GM12892 (cell line): ENCODE measurements around the gene DAB2.
"Not testable (repeated sequence)": the region's sequence is repeated elsewhere in the genome, so short reads cannot be mapped to it uniquely, and the experiment has no call there.

Experiments used
- DNase-seq: peaks from one replicate; pipeline ENCODE4 v3.0.0; 2011; ENCODE audit not compliant: insufficient read length
- FAIRE-seq: peaks from 2 replicates; lab custom pipeline; 2011; peaks lifted over from hg19 to GRCh38; lab: Jason Lieb, UNC
- POLR2A ChIP-seq: IDR thresholded peaks from 2 replicates; pipeline ENCODE4 v1.6.1; 2011; ENCODE audit warnings: low read depth, low read length, control low read depth
- POLR2AphosphoS5 ChIP-seq: IDR thresholded peaks from 2 replicates; pipeline ENCODE4 v1.6.1; 2011; ENCODE audit warnings: low read depth, low read length, control low read depth
- TAF1 ChIP-seq: IDR thresholded peaks from 2 replicates; pipeline ENCODE4 v1.6.1; 2011; ENCODE audit warnings: low read depth, mild to moderate bottlenecking, control low read depth, low read length, borderline replicate concordance

The DAB2 gene

GRCh38 chr5:39352170-39352569 is 72.6 kb downstream of the DAB2 start:
- FAIRE-seq: no peak
- DNase-seq: no peak
- TF ChIP-seq TAF1 (no peak), POLR2AphosphoS5 (no peak), POLR2A (no peak)

GRCh38 chr5:39349484-39349883 is 75.3 kb downstream of the DAB2 start:
- DNase-seq (no peak), FAIRE-seq (no peak)
- TF ChIP-seq TAF1 (no peak), POLR2AphosphoS5 (no peak), POLR2A (no peak)

GRCh38 chr5:39342460-39342859 is 82.3 kb downstream of the DAB2 start:
- TF ChIP-seq POLR2A (no peak), POLR2AphosphoS5 (no peak), TAF1 (no peak)
- FAIRE-seq (no peak), DNase-seq (no peak)

- TF ChIP-seq TAF1 (no peak), POLR2A (no peak), POLR2AphosphoS5 (no peak)
- DNase-seq (no peak), FAIRE-seq (no peak)
Observed at GRCh38 chr5:39341896-39342295, 82.9 kb downstream of the DAB2 start.

- FAIRE-seq: no peak
- TF ChIP-seq TAF1: no peak
- no peak for TF ChIP-seq POLR2A
- TF ChIP-seq POLR2AphosphoS5: no peak
- no peak for DNase-seq
Observed at GRCh38 chr5:39340506-39340905, 84.3 kb downstream of the DAB2 start.

- FAIRE-seq (no peak), DNase-seq (no peak)
- TF ChIP-seq TAF1 (no peak), POLR2AphosphoS5 (no peak), POLR2A (no peak)
Observed at GRCh38 chr5:39337252-39337915, 87.4 kb downstream of the DAB2 start.

- FAIRE-seq, DNase-seq: not testable (repeated sequence)
Observed at GRCh38 chr5:39334296-39334695, 90.5 kb downstream of the DAB2 start.

GRCh38 chr5:39333104-39333503 is 91.7 kb downstream of the DAB2 start:
- no peak for FAIRE-seq

GRCh38 chr5:39331861-39332381 is 92.9 kb downstream of the DAB2 start:
- FAIRE-seq (no peak), DNase-seq (no peak)
- TF ChIP-seq POLR2A: no peak
- no peak for TF ChIP-seq TAF1
- TF ChIP-seq POLR2AphosphoS5: no peak

More at GRCh38 chr5:39333104-39333503, 91.7 kb downstream of the DAB2 start:
- DNase-seq: no peak
- no peak for TF ChIP-seq POLR2A

- FAIRE-seq (no peak), DNase-seq (no peak)
- no peak for TF ChIP-seq POLR2A
- no peak for TF ChIP-seq POLR2AphosphoS5
- TF ChIP-seq TAF1: no peak
Observed at GRCh38 chr5:39328731-39329130, 96.0 kb downstream of the DAB2 start.

GRCh38 chr5:39323542-39323941 is 101.2 kb downstream of the DAB2 start:
- TF ChIP-seq POLR2AphosphoS5 (no peak), TAF1 (no peak), POLR2A (no peak)
- DNase-seq (no peak), FAIRE-seq (no peak)
